ENCODE results near the gene ASXL1. TPM values are rescaled to one million over a fixed set of nuclear protein-coding genes. Genes with fewer than 3 reads are reported as not detected.

Gene ASXL1
- total RNA-seq, 6 experiments from 2014 or later: 49.0 to 62.4 (median 54.4) TPM

DNA sequence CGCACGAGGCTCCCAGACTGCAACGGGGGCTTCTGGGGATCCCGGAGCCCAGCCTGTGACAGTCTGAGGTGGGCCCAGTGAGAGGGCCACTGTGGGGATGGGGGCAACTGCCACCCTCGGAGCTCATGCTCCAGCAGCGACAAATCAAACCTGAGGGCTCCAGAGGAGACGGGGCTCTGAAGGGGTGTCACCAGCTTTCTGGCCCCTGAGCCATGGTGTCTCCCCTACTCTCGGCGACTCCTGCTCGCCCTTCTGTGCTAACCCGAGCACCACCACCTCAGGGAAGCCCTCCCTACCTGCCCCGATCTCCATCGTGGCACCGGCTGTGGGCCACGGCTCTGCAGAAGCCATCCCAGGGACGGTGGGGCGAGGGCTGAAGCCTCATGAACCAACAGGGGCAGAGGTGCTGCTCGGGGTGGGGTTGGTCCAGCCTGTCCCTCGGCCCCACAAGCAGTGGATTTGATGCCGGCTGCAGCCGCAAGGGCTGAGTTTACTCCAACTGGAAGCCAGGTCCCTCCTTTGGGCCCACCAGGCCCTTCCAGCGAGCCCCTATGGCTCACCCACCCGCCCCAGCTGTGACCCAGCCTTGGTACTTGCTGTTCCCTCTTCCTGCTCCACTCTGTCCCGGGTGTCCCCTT lies 102.7 kb downstream of the ASXL1 start:
- Mint-ChIP-seq H3K27me3 (ENCODE audit: insufficient read depth) (peaks cover 6% of the 10 kb centered on the region), H3K27ac (no peak overlapping the region), H3K36me3 (ENCODE audit: low read depth) (no peaks in the 10 kb centered on the region), H3K4me1 (ENCODE audit: low read depth) (peaks cover 24% of the 10 kb centered on the region), H3K4me3 (no peak overlapping the region), H3K9me3 (no peaks in the 10 kb centered on the region)
- DNase-seq: no peak
- TF ChIP-seq, protein P1, sequence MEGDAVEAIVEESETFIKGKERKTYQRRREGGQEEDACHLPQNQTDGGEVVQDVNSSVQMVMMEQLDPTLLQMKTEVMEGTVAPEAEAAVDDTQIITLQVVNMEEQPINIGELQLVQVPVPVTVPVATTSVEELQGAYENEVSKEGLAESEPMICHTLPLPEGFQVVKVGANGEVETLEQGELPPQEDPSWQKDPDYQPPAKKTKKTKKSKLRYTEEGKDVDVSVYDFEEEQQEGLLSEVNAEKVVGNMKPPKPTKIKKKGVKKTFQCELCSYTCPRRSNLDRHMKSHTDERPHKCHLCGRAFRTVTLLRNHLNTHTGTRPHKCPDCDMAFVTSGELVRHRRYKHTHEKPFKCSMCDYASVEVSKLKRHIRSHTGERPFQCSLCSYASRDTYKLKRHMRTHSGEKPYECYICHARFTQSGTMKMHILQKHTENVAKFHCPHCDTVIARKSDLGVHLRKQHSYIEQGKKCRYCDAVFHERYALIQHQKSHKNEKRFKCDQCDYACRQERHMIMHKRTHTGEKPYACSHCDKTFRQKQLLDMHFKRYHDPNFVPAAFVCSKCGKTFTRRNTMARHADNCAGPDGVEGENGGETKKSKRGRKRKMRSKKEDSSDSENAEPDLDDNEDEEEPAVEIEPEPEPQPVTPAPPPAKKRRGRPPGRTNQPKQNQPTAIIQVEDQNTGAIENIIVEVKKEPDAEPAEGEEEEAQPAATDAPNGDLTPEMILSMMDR (IDR thresholded peaks at IDR 0.05): no peak

DNA sequence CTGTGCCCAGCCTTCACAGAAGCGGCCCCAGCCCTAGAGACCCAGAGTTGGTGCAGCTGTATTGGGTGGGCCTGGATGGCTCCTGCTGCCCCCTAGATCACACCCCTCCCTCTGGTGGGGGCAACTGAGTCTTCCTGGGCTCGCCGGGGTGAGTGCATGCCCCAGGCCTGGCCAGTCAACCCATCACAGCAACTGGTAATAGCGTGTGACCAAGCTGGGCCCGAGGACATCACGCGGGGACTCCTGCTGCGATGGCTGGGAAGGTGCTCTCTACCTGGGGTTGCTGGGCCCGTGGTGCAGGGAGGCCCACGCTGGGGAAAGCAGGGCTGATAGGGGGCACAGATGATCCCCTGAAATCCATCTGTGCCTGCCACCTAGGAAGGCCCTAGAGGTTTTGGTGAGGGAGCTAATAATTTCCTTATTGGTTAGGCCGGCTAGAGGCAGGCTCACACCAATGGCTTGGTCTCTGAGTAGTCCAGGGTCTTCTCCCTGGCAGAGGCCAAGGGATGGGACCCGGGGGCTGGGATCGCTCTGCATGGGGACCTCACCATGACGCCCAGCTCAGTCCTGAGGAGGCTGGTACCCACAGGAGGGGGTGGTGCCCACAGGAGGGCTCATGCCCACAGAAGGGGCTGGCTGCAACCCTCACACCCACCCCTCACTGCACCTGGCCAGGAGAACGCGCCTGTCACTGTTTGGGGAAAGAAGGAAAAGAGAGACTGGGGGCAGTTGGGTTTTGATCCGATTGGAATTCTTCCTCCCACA lies 103.9 kb downstream of the ASXL1 start:
- no peaks in the 10 kb centered on the region for H3K9me3 Mint-ChIP-seq
- no peak overlapping the region for H3K4me3 Mint-ChIP-seq
- TF ChIP-seq, protein P1 (IDR thresholded peaks at IDR 0.05): no peak
- H3K4me1 Mint-ChIP-seq (ENCODE audit: low read depth): peaks cover 28% of the 10 kb centered on the region
- peaks cover 6% of the 10 kb centered on the region for H3K27me3 Mint-ChIP-seq (ENCODE audit: insufficient read depth)
- no peaks in the 10 kb centered on the region for H3K36me3 Mint-ChIP-seq (ENCODE audit: low read depth)
- H3K27ac Mint-ChIP-seq: no peak overlapping the region
- DNase-seq: no peak

DNA sequence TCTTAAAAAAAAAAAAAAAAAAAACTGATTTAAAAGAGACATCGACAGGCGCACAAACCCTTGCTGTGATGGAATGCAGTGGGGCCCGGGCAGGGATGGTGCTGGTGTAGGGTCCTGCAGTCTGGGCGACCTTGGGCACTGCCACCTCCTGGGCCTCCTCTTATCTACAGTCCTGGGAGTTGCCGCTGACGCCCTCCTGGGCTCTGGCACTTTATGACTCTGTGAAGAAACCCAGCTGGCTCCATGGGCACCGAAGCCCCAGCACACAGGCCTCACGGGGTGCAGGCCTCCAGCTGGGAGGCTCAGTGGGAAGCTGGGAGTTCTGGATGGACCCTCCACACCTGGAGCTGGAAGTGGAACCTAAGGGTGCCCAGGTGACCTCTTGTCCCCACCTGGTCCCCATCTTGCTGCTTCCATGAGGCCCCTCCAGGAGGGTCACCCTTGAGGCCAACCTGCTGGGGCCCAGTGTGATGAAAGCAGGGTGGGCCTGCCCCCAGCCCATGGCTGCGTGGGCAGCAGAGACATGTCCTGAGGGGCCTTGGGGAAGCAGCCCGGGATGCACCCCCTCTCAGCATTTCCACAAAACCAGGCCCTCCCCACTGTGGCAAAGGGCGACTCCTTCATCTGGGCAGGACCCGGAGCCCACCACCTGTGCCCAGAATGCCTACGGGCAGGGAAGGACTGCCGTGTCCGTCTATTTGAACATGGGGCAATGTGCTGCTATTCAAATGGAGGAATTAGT lies 104.9 kb downstream of the ASXL1 start:
- no peak for DNase-seq
- Mint-ChIP-seq H3K9me3 (no peaks in the 10 kb centered on the region), H3K4me1 (ENCODE audit: low read depth) (peaks cover 22% of the 10 kb centered on the region), H3K36me3 (ENCODE audit: low read depth) (no peaks in the 10 kb centered on the region), H3K27ac (no peak overlapping the region), H3K27me3 (ENCODE audit: insufficient read depth) (peaks cover 4% of the 10 kb centered on the region), H3K4me3 (no peak overlapping the region)
- TF ChIP-seq, protein P1 (IDR thresholded peaks at IDR 0.05): no peak

DNA sequence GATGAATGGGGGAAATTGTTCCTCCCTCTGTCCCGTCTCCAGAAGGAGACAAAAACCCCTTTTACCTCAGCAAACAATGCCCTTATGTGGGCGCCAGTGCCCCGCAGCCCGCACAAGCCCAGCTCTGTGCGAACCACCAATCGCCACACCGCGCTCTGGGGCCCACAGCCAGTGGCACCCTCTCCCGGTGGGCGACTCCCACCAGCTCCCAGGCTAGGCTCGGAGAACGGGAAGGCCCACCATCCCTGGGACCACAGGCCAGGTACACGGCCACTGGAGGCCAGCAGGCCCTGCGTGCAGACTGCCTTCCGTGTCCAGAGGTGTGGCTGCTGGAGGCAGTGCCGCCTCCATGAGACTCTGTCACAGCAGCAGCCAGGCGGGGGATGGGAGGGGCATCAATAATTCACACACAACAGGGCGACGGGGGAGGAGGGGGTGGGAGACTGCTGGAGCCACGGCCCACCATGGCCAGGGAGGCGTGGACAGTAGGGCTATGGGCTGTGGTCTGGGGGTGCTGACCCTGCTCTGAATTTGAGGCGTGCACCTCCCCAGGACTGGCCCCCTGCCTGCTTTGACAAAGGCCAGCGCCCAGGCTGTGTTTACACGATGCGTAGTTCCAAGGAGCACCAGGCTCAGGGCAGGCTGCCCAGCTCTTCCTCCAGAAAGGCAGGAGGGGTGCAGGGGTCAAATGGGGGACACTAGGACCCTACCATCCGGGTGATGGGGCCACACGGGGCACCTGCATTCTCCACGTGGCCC lies 105.7 kb downstream of the ASXL1 start:
- no peaks in the 10 kb centered on the region for H3K36me3 Mint-ChIP-seq (ENCODE audit: low read depth)
- H3K9me3 Mint-ChIP-seq: no peaks in the 10 kb centered on the region
- no peak for DNase-seq
- TF ChIP-seq, protein P1 (IDR thresholded peaks at IDR 0.05): no peak
- H3K4me1 Mint-ChIP-seq (ENCODE audit: low read depth): peaks cover 16% of the 10 kb centered on the region
- no peaks in the 10 kb centered on the region for H3K27me3 Mint-ChIP-seq (ENCODE audit: insufficient read depth)
- no peak overlapping the region for H3K4me3 Mint-ChIP-seq
- no peak overlapping the region; the same call in 1 of the 2 replicates for H3K27ac Mint-ChIP-seq

DNA sequence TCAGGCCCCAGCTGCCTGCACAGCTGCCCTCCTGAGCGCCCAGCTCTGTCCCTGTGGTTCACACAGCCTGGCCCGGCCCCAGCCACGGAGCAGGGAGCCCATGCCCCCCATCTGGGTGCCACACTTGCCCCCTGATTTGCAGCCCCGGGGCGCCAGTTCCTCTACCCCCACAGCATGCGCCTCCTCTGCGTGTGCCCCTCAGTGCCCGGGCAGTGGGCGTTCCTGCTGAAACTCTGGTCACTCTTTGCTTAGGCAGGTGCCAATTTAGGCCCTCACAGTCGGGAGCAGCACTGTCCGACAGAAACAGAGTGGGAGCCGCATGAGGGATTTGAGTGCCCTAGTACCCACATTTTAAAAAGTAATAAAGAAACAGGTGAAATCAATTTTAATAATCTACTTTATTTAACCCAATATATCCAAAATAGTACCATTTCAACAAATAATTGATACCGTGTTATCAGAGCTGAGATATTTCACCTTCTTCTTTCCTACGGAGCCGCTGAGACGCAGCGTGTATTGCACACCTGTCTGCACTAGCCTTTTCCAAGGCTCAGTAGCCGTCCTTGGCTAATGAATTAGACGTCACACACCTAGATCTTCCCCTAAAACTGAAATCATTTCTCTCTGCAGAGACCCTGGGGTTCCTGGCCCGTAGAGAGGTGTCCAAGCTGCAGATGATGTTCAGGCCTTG lies 106.4 kb downstream of the ASXL1 start:
- Mint-ChIP-seq H3K9me3 (no peaks in the 10 kb centered on the region), H3K27ac (peak overlapping the region; percentile 98), H3K36me3 (ENCODE audit: low read depth) (no peaks in the 10 kb centered on the region), H3K4me1 (ENCODE audit: low read depth) (peaks cover 16% of the 10 kb centered on the region), H3K27me3 (ENCODE audit: insufficient read depth) (no peaks in the 10 kb centered on the region), H3K4me3 (no peak overlapping the region)
- TF ChIP-seq, protein P1 (IDR thresholded peaks at IDR 0.05): no peak
- no peak for DNase-seq
